PFSK-1 (cell line): ENCODE results near the gene TLR9.

Experiments
- FOXP2 ChIP-seq: optimal IDR thresholded peaks from 2 replicates; pipeline ENCODE3; 2011; ENCODE audit warnings: borderline replicate concordance, control low read depth, inconsistent platforms; ENCODE audit not compliant: insufficient read depth; ENCODE audit errors: extremely low read length, extremely low read depth
- POLR2AphosphoS5 ChIP-seq: IDR thresholded peaks from 2 replicates; pipeline ENCODE4 v1.6.1; 2012; ENCODE audit warnings: low read depth, mild to moderate bottlenecking, control low read depth, low read length, moderate library complexity
- REST ChIP-seq, 2 experiments: IDR thresholded peaks; 2 replicates each; pipeline versions ENCODE4 v1.6.1 to v1.8.0; 2011 to 2012; ENCODE audit warnings: low read depth in 2 of 2, low read length in 2 of 2, control low read depth in 1 of 2, inconsistent platforms in 1 of 2, mild to moderate bottlenecking in 1 of 2, moderate library complexity in 1 of 2; ENCODE audit not compliant: insufficient read depth in 1 of 2
- SIN3A ChIP-seq: IDR thresholded peaks from 2 replicates; pipeline ENCODE4 v1.6.1; 2012; ENCODE audit warnings: mild to moderate bottlenecking, low read length, moderate library complexity, borderline replicate concordance; ENCODE audit not compliant: insufficient read depth
- TAF1 ChIP-seq: IDR thresholded peaks from 2 replicates; pipeline ENCODE4 v1.6.1; 2012; ENCODE audit warnings: low read length, control low read depth, borderline replicate concordance; ENCODE audit not compliant: insufficient read depth

The TLR9 gene

GRCh38 chr3:52237006-52237656, 11.7 kb upstream of the TLR9 start:
- no peak for TF ChIP-seq POLR2AphosphoS5
- TF ChIP-seq REST (IDR thresholded peaks at IDR 0.05; ENCODE audit: insufficient read depth in 1 of 2, low read depth in 2 of 2, low read length in 2 of 2): no peak
- TF ChIP-seq FOXP2: no peak
- no peak for TF ChIP-seq SIN3A
- TF ChIP-seq TAF1: no peak

DNA sequence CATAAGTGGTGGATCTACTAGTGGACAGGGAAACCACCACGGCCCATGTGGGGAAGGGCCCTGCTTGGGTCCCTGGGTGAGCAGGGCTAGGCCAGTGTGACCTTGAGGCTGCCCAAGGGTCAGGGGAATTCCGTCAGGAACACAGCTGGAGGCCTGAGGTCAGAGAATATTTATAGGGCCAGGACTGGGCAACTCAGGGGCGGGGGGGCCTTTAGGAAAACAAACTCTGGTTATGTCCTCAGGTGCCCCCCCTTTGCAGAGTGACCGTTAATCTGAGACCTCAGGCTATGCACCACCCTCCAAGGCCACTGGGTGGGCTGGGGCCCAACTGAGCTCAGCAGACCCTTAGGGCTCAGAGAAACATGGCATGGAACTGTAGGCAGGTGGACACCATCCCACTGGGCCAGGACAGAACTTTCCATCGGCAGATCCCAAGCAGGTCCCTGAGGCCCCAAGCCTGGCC, 11.0 kb upstream of the TLR9 start:
- no peak for TF ChIP-seq REST (IDR thresholded peaks at IDR 0.05; ENCODE audit: insufficient read depth in 1 of 2, low read depth in 2 of 2, low read length in 2 of 2)
- no peak for TF ChIP-seq POLR2AphosphoS5
- TF ChIP-seq FOXP2: no peak
- no peak for TF ChIP-seq TAF1

- TF ChIP-seq POLR2AphosphoS5 (no peak), REST (IDR thresholded peaks at IDR 0.05; ENCODE audit: insufficient read depth in 1 of 2, low read depth in 2 of 2, low read length in 2 of 2) (no peak), SIN3A (no peak), TAF1 (no peak), FOXP2 (no peak)
Measured at GRCh38 chr3:52234516-52235447, 9.3 kb upstream of the TLR9 start.

DNA sequence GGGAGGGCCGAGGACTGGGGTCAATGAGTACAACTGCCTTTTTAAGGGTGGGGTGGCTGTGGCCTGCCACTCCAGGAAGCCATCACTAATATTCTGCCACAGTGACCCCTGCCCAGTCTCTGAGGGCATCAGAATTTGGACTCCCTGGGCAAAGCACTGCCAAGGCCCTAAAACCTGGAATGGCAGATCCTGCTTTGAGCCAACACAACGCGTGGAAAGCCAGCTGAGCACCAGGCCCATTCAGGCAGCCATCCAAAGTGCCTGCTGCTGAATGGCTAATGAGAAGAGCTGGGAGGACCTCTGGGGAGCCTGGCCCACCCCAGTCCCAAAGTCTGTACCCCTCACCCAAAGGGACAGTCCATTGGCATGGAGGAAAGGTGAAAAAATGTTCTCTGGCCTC, 8.5 kb upstream of the TLR9 start:
- TF ChIP-seq REST (IDR thresholded peaks at IDR 0.05; ENCODE audit: insufficient read depth in 1 of 2, low read depth in 2 of 2, low read length in 2 of 2) (no peak), TAF1 (no peak), SIN3A (no peak), FOXP2 (no peak)
